OCI-LY1 (cell line): Measurements from ENCODE around the gene SERPINE1.
A peak's percentile ranks its signal among the peaks of the same experiment; 100 is the strongest.

Source experiments
- H2AFZ ChIP-seq: fragments of 200-600 bp; sonication (generic), shearing (Covaris generic); 2 replicates; pipeline ENCODE4 v1.6.0; 2014; ENCODE audit warnings: antibody characterized with exemption, mild to moderate bottlenecking, low read length
- H3F3A ChIP-seq: fragments of 200-600 bp; sonication (generic), shearing (Covaris generic); 2 replicates; pipeline ENCODE4 v1.6.0; 2014; ENCODE audit warnings: mild to moderate bottlenecking, antibody characterized with exemption, low read length, moderate library complexity; ENCODE audit not compliant: insufficient read depth
- H3K27ac ChIP-seq: fragments of 200-600 bp; sonication (generic); 2 replicates; pipeline ENCODE4 v1.5.1; 2014; ENCODE audit warnings: low read length, mixed run types, mild to moderate bottlenecking, low read depth; ENCODE audit not compliant: poor library complexity, severe bottlenecking
- H3K27me3 ChIP-seq: fragments of 200-600 bp; sonication (generic); 2 replicates; pipeline ENCODE4 v1.6.0; 2014; ENCODE audit warnings: antibody characterized with exemption, mild to moderate bottlenecking, low read length, moderate library complexity; ENCODE audit not compliant: insufficient read depth
- H3K36me3 ChIP-seq: fragments of 200-600 bp; sonication (generic); 2 replicates; pipeline ENCODE4 v1.6.1; 2014; ENCODE audit warnings: mild to moderate bottlenecking, antibody characterized with exemption, low read length, moderate library complexity, mixed read lengths; ENCODE audit not compliant: insufficient read depth
- H3K4me1 ChIP-seq: fragments of 200-600 bp; sonication (generic); 2 replicates; pipeline ENCODE4 v1.5.1; 2014; ENCODE audit warnings: mild to moderate bottlenecking, low read length, moderate library complexity; ENCODE audit not compliant: insufficient read depth, severe bottlenecking
- H3K4me2 ChIP-seq: fragments of 200-600 bp; sonication (generic), shearing (Covaris generic); 2 replicates; pipeline ENCODE4 v1.6.1; 2014; ENCODE audit warnings: low read length
- H3K4me3 ChIP-seq: fragments of 200-600 bp; sonication (generic); 2 replicates; pipeline ENCODE4 v1.5.1; 2014; ENCODE audit warnings: low read length, low read depth, mild to moderate bottlenecking, mixed read lengths; ENCODE audit not compliant: poor library complexity, severe bottlenecking
- H3K79me2 ChIP-seq: fragments of 200-600 bp; shearing (Covaris generic); 2 replicates; pipeline ENCODE4 v1.6.1; 2016; ENCODE audit warnings: mixed run types, low read length, mixed read lengths; ENCODE audit not compliant: insufficient read depth
- H3K9ac ChIP-seq: fragments of 200-600 bp; sonication (generic), shearing (Covaris generic); 2 replicates; pipeline ENCODE4 v1.6.1; 2014; ENCODE audit warnings: mild to moderate bottlenecking, low read length, mixed read lengths
- H3K9me2 ChIP-seq: fragments of 200-600 bp; sonication (generic), shearing (Covaris generic); 2 replicates; pipeline ENCODE4 v1.6.1; 2014; ENCODE audit warnings: low read depth, mild to moderate bottlenecking, low read length, mixed read lengths
- H3K9me3 ChIP-seq: fragments of 200-600 bp; shearing (Covaris generic); 2 replicates; pipeline ENCODE4 v1.6.1; 2014; ENCODE audit warnings: low read length, mixed read lengths
- H4K20me1 ChIP-seq: fragments of 200-600 bp; sonication (generic), shearing (Covaris generic); 2 replicates; pipeline ENCODE4 v1.6.0; 2016; ENCODE audit warnings: mild to moderate bottlenecking, low read length; ENCODE audit not compliant: insufficient read depth
- CTCF ChIP-seq: fragments of 200-600 bp; sonication (generic), shearing (Covaris generic); IDR thresholded peaks from 2 replicates; pipeline ENCODE4 v1.5.1; 2017; ENCODE audit warnings: mild to moderate bottlenecking, antibody characterized with exemption, low read length, moderate library complexity, mixed read lengths
- EZH2 ChIP-seq: fragments of 200-600 bp; sonication (generic), shearing (Covaris generic); IDR thresholded peaks from 2 replicates; pipeline ENCODE4 v1.8.0; 2017; ENCODE audit warnings: borderline replicate concordance, mixed run types, mild to moderate bottlenecking, antibody characterized with exemption, low read length, moderate library complexity, mixed read lengths

Gene SERPINE1

GRCh38 chr7:101133621-101134398 lies 6.9 kb downstream of the SERPINE1 start:
- no peak overlapping the region for H3K27ac ChIP-seq
- no peaks in the 10 kb centered on the region for H3K36me3 ChIP-seq
- no peak overlapping the region for H3K4me3 ChIP-seq
- 0 out of 2 replicates have a peak, but pooled peaks cover 5% of the 10 kb centered on the region for H3K27me3 ChIP-seq
- H3K4me1 ChIP-seq: peaks cover 4% of the 10 kb centered on the region
- TF ChIP-seq EZH2 (0 out of 2 replicates have a peak, but pooled peaks have one; percentile 54), CTCF (no peak)
- H3K79me2 ChIP-seq: no peaks in the 10 kb centered on the region
- no peaks in the 10 kb centered on the region for H4K20me1 ChIP-seq
- H3K4me2 ChIP-seq: no peak overlapping the region
- H3K9me2 ChIP-seq: no peaks in the 10 kb centered on the region
- no peak overlapping the region for H2AFZ ChIP-seq
- H3F3A ChIP-seq: no peaks in the 10 kb centered on the region
- no peak overlapping the region for H3K9ac ChIP-seq
- H3K9me3 ChIP-seq: no peaks in the 10 kb centered on the region

GRCh38 chr7:101134399-101134980 lies 7.6 kb downstream of the SERPINE1 start:
- no peak for TF ChIP-seq CTCF
- no peak for TF ChIP-seq EZH2
- H3K9ac ChIP-seq: no peak overlapping the region
- H3K9me3 ChIP-seq: no peaks in the 10 kb centered on the region
- no peak overlapping the region for H3K4me2 ChIP-seq
- no peaks in the 10 kb centered on the region for H3K9me2 ChIP-seq
- H3K4me3 ChIP-seq: no peak overlapping the region
- no peaks in the 10 kb centered on the region for H3K79me2 ChIP-seq
- H3K4me1 ChIP-seq: peaks cover 4% of the 10 kb centered on the region
- no peaks in the 10 kb centered on the region for H3K36me3 ChIP-seq
- H4K20me1 ChIP-seq: no peaks in the 10 kb centered on the region
- H3K27me3 ChIP-seq: 0 out of 2 replicates have a peak, but pooled peaks cover 5% of the 10 kb centered on the region
- no peak overlapping the region for H3K27ac ChIP-seq
- no peaks in the 10 kb centered on the region for H3F3A ChIP-seq
- H2AFZ ChIP-seq: no peak overlapping the region

GRCh38 chr7:101137651-101138212 lies 10.8 kb downstream of the SERPINE1 start:
- H3K9ac ChIP-seq: no peak overlapping the region
- H3K9me2 ChIP-seq: no peaks in the 10 kb centered on the region
- TF ChIP-seq CTCF (no peak), EZH2 (no peak)
- no peaks in the 10 kb centered on the region for H4K20me1 ChIP-seq
- no peaks in the 10 kb centered on the region for H3K79me2 ChIP-seq
- no peak overlapping the region for H3K4me2 ChIP-seq
- peaks cover 12% of the 10 kb centered on the region; the same call in 1 of the 2 replicates for H3K27me3 ChIP-seq
- no peaks in the 10 kb centered on the region for H3K9me3 ChIP-seq
- H3K36me3 ChIP-seq: no peaks in the 10 kb centered on the region
- H3K4me3 ChIP-seq: no peak overlapping the region
- peaks cover 4% of the 10 kb centered on the region for H3K4me1 ChIP-seq
- no peak overlapping the region for H2AFZ ChIP-seq
- no peaks in the 10 kb centered on the region for H3F3A ChIP-seq
- no peak overlapping the region for H3K27ac ChIP-seq
